Caco-2 (cell line): ENCODE measurements around the gene DSCAML1. TPM values are rescaled to one million over a fixed set of nuclear protein-coding genes. Genes with fewer than 3 reads are reported as not detected.

Experiments used
- BruUV-seq: library from RNA; stranded (reverse); fragments of 400-500 nt; replicated peaks from 2 replicates; lab custom pipeline; 2021; lab: Mats Ljungman, UMichigan
- CTCF ChIA-PET: fragments of 300-600 bp; sonication (Branson Sonifier 250); formaldehyde crosslinking; loops from one replicate; lab custom pipeline; 2022; ENCODE audit warnings: antibody characterized with exemption; lab: Charles Lee
- POLR2A ChIA-PET: fragments of 300-600 bp; sonication (Branson Sonifier 250); formaldehyde crosslinking; loops from one replicate; lab custom pipeline; 2022; ENCODE audit warnings: antibody characterized with exemption; lab: Charles Lee
- DNase-seq, 2 experiments: peaks; one replicate each; pipeline versions ENCODE4 v3.0.0 to v3.0.0-alpha.2; 2020 to 2022
- H3K27me3 ChIP-seq: replicated peaks from 2 replicates; pipeline ENCODE4 v1.6.0; 2011; ENCODE audit warnings: low read length; ENCODE audit not compliant: control insufficient read depth, insufficient read depth
- H3K36me3 ChIP-seq: 2 replicates; pipeline ENCODE4 v1.5.1; 2011; ENCODE audit warnings: low read length; ENCODE audit not compliant: control insufficient read depth, insufficient read depth
- H3K4me1 ChIP-seq: fragments of 250-450 bp; sonication (Bioruptor Pico); 2 replicates; pipeline ENCODE4 v1.5.1; 2020; ENCODE audit warnings: mild to moderate bottlenecking
- H3K4me3 ChIP-seq: 2 replicates; pipeline ENCODE4 v1.5.1; 2011; ENCODE audit warnings: low read depth, mild to moderate bottlenecking, control low read depth, low read length
- H3K9me3 ChIP-seq: fragments of 250-450 bp; sonication (Bioruptor Pico); 2 replicates; pipeline ENCODE4 v1.5.1; 2020; ENCODE audit warnings: mild to moderate bottlenecking, moderate library complexity
- H3K27ac Mint-ChIP-seq: one replicate; pipeline ENCODE4 v1.8.0; 2022; ENCODE audit warnings: mixed read lengths; ENCODE audit not compliant: unreplicated experiment
- H3K27me3 Mint-ChIP-seq: one replicate; pipeline ENCODE4 v1.8.0; 2022; ENCODE audit warnings: mixed read lengths; ENCODE audit not compliant: insufficient read depth, unreplicated experiment
- H3K36me3 Mint-ChIP-seq: one replicate; pipeline ENCODE4 v1.8.0; 2022; ENCODE audit warnings: mild to moderate bottlenecking, mixed read lengths; ENCODE audit not compliant: insufficient read depth, unreplicated experiment
- H3K4me1 Mint-ChIP-seq: one replicate; pipeline ENCODE4 v1.8.0; 2022; ENCODE audit warnings: low read depth, mixed read lengths; ENCODE audit not compliant: unreplicated experiment
- H3K4me3 Mint-ChIP-seq: one replicate; pipeline ENCODE4 v1.8.0; 2022; ENCODE audit warnings: mild to moderate bottlenecking, moderate library complexity, mixed read lengths; ENCODE audit not compliant: unreplicated experiment
- H3K9me3 Mint-ChIP-seq: one replicate; pipeline ENCODE4 v1.8.0; 2022; ENCODE audit warnings: mixed read lengths; ENCODE audit not compliant: unreplicated experiment
- CTCF ChIP-seq, 2 experiments: fragments of 200-600 bp in 1 of 2; IDR thresholded peaks; 1 replicate in 1 of 2; 2 replicates in 1 of 2; pipeline versions ENCODE4 v1.5.1 to v1.8.0; 2011 to 2022; ENCODE audit warnings: antibody characterized with exemption in 1 of 2, control low read depth in 1 of 2, inconsistent platforms in 1 of 2, low read depth in 1 of 2, low read length in 1 of 2, mild to moderate bottlenecking in 1 of 2, moderate library complexity in 1 of 2; ENCODE audit not compliant: insufficient read depth in 1 of 2, severe bottlenecking in 1 of 2, unreplicated experiment in 1 of 2
- intact Hi-C: fragments of 100-400 bp; cut with micrococcal nuclease; formaldehyde crosslinking; loops from one replicate; pipeline ENCODE4 v1.10.0; 2022; ENCODE audit not compliant: unreplicated experiment
- total RNA-seq: library from RNA; stranded (reverse); gene quantifications from 2 replicates; pipeline ENCODE4 v1.2.3, GENCODE V29; 2022

DSCAML1 gene
- total RNA-seq, 1 experiment from 2014 or later = not detected

- Mint-ChIP-seq H3K9me3 (no peaks in the 10 kb centered on the region), H3K36me3 (no peaks in the 10 kb centered on the region), H3K27ac (no peak overlapping the region), H3K27me3 (peaks cover 10% of the 10 kb centered on the region), H3K4me1 (no peaks in the 10 kb centered on the region), H3K4me3 (no peak overlapping the region)
- Histone ChIP-seq H3K27me3 (peaks cover 1% of the 10 kb centered on the region; the same call in 1 of the 2 replicates), H3K4me1 (no peaks in the 10 kb centered on the region), H3K4me3 (no peak overlapping the region), H3K9me3 (no peaks in the 10 kb centered on the region), H3K36me3 (no peaks in the 10 kb centered on the region)
- no peak for TF ChIP-seq CTCF (IDR thresholded peaks at IDR 0.05; ENCODE audit: insufficient read depth in 1 of 2, low read depth in 1 of 2, low read length in 1 of 2, severe bottlenecking in 1 of 2, unreplicated experiment in 1 of 2)
- CTCF ChIA-PET = interaction anchor here (1.6 kb wide), 1 partner anchor 103 kb away, joined by 4 read pairs; no protein-coding TSS in a partner anchor
- no TSS peak for BruUV-seq
- POLR2A ChIA-PET = no interaction called here
- intact Hi-C loops = no loop called here
- DNase-seq = no peak
These were observed 267.2 kb downstream of the DSCAML1 start for GRCh38 chr11:117529816-117530215.

- intact Hi-C loops = no loop called here
- H3K36me3 ChIP-seq = no peaks in the 10 kb centered on the region
- no peaks in the 10 kb centered on the region; the same call in 1 of the 2 replicates for H3K27me3 ChIP-seq
- Mint-ChIP-seq H3K27me3 (peaks cover 10% of the 10 kb centered on the region), H3K4me3 (no peak overlapping the region), H3K9me3 (no peaks in the 10 kb centered on the region), H3K27ac (no peak overlapping the region), H3K36me3 (no peaks in the 10 kb centered on the region), H3K4me1 (no peaks in the 10 kb centered on the region)
- BruUV-seq = no TSS peak
- no peak overlapping the region for H3K4me3 ChIP-seq
- no peaks in the 10 kb centered on the region for H3K9me3 ChIP-seq
- CTCF ChIA-PET = interaction anchor here (0.6 to 2.0 kb wide), 2 partner anchors 102 to 279 kb away, joined by 3 to 11 read pairs; no protein-coding TSS in a partner anchor
- H3K4me1 ChIP-seq = no peaks in the 10 kb centered on the region
- POLR2A ChIA-PET = no interaction called here
- DNase-seq = no peak
- no peak for TF ChIP-seq CTCF (IDR thresholded peaks at IDR 0.05; ENCODE audit: insufficient read depth in 1 of 2, low read depth in 1 of 2, low read length in 1 of 2, severe bottlenecking in 1 of 2, unreplicated experiment in 1 of 2)
These were observed 268.8 kb downstream of the DSCAML1 start for GRCh38 chr11:117528097-117528721.

- intact Hi-C loops = no loop called here
- H3K4me1 Mint-ChIP-seq = no peaks in the 10 kb centered on the region
- DNase-seq = no peak
- no peaks in the 10 kb centered on the region for H3K36me3 Mint-ChIP-seq
- Histone ChIP-seq H3K4me1 (no peaks in the 10 kb centered on the region), H3K27me3 (no peaks in the 10 kb centered on the region; the same call in 1 of the 2 replicates), H3K9me3 (no peaks in the 10 kb centered on the region), H3K4me3 (no peak overlapping the region), H3K36me3 (no peaks in the 10 kb centered on the region)
- CTCF ChIA-PET = interaction anchor here (1.0 to 2.0 kb wide), 3 partner anchors 101 to 290 kb away, joined by 3 to 11 read pairs (median 3); no protein-coding TSS in a partner anchor
- POLR2A ChIA-PET = no interaction called here
- no peak overlapping the region for H3K27ac Mint-ChIP-seq
- no TSS peak for BruUV-seq
- peaks cover 10% of the 10 kb centered on the region for H3K27me3 Mint-ChIP-seq
- no peak for TF ChIP-seq CTCF (IDR thresholded peaks at IDR 0.05; ENCODE audit: insufficient read depth in 1 of 2, low read depth in 1 of 2, low read length in 1 of 2, severe bottlenecking in 1 of 2, unreplicated experiment in 1 of 2)
- H3K4me3 Mint-ChIP-seq = no peak overlapping the region
- no peaks in the 10 kb centered on the region for H3K9me3 Mint-ChIP-seq
These were observed 269.7 kb downstream of the DSCAML1 start for GRCh38 chr11:117527271-117527670.
